Liver (tissue), 9 donors: ENCODE measurements around the gene LNPK. TPM values are rescaled to one million over a fixed set of nuclear protein-coding genes. Genes with fewer than 3 reads are reported as not detected.

Experiments
- DNase-seq: peaks from one replicate; pipeline ENCODE4 v3.0.0-alpha.2; 2017; ENCODE audit warnings: low spot score
- H3K27ac ChIP-seq, 2 donors: one replicate each; pipeline ENCODE4 v1.7.0; 2013; ENCODE audit warnings: inconsistent platforms in 2 of 2, low read length in 2 of 2, control low read depth in 1 of 2, low read depth in 1 of 2, mild to moderate bottlenecking in 1 of 2
- H3K27me3 ChIP-seq, 4 donors: one replicate each; pipeline versions ENCODE4 v1.6.1 to v1.7.0; 2013; ENCODE audit warnings: low read length in 3 of 4, inconsistent platforms in 1 of 4, mild to moderate bottlenecking in 1 of 4, moderate library complexity in 1 of 4; ENCODE audit not compliant: control insufficient read depth in 4 of 4, insufficient read depth in 4 of 4
- H3K36me3 ChIP-seq, 4 donors: one replicate each; pipeline versions ENCODE4 v1.6.1 to v1.7.0; 2013; ENCODE audit warnings: low read length in 3 of 4, mild to moderate bottlenecking in 3 of 4, low read depth in 1 of 4, moderate library complexity in 1 of 4; ENCODE audit not compliant: control insufficient read depth in 4 of 4, insufficient read depth in 3 of 4
- H3K4me1 ChIP-seq, 4 donors: one replicate each; pipeline versions ENCODE4 v1.6.1 to v1.7.0; 2013; ENCODE audit warnings: low read length in 3 of 4, mild to moderate bottlenecking in 3 of 4, moderate library complexity in 1 of 4; ENCODE audit not compliant: control insufficient read depth in 4 of 4, insufficient read depth in 4 of 4
- H3K4me3 ChIP-seq, 3 donors: one replicate each; pipeline versions ENCODE4 v1.6.1 to v1.7.0; 2013; ENCODE audit warnings: low read length in 3 of 3, control low read depth in 1 of 3, low read depth in 1 of 3, mild to moderate bottlenecking in 1 of 3
- H3K9ac ChIP-seq, 2 donors: one replicate each; pipeline ENCODE4 v1.7.0; 2013; ENCODE audit warnings: low read length in 2 of 2, mild to moderate bottlenecking in 2 of 2, moderate library complexity in 2 of 2, control low read depth in 1 of 2, low read depth in 1 of 2
- H3K9me3 ChIP-seq, 4 donors: one replicate each; pipeline versions ENCODE4 v1.6.1 to v1.7.0; 2013; ENCODE audit warnings: low read length in 3 of 4; ENCODE audit not compliant: control insufficient read depth in 4 of 4
- EGR1 ChIP-seq, 2 donors: IDR thresholded peaks; 2 replicates each; pipeline ENCODE4 v1.6.1; 2016 to 2018; ENCODE audit warnings: antibody characterized with exemption in 2 of 2, low read depth in 2 of 2
- FOXA2 ChIP-seq: IDR thresholded peaks from 2 replicates; pipeline ENCODE4 v1.6.1; 2016; ENCODE audit warnings: antibody characterized with exemption
- GABPA ChIP-seq, 2 donors: IDR thresholded peaks in 1 of 2; conservative IDR thresholded peaks in 1 of 2; 2 replicates each; pipeline ENCODE4 v1.6.1; 2016; ENCODE audit warnings: antibody characterized with exemption in 2 of 2, mild to moderate bottlenecking in 1 of 2, moderate library complexity in 1 of 2
- HNF4A ChIP-seq, 2 donors: conservative IDR thresholded peaks; 2 replicates each; pipeline ENCODE4 v1.6.1; 2016; ENCODE audit warnings: antibody characterized with exemption in 2 of 2, mild to moderate bottlenecking in 2 of 2
- HNF4G ChIP-seq: IDR thresholded peaks from 2 replicates; pipeline ENCODE4 v1.6.1; 2016; ENCODE audit warnings: antibody characterized with exemption
- JUND ChIP-seq, 2 donors: IDR thresholded peaks; 2 replicates each; pipeline ENCODE4 v1.6.1; 2016; ENCODE audit warnings: antibody characterized with exemption in 2 of 2
- NR2F2 ChIP-seq: IDR thresholded peaks from 2 replicates; pipeline ENCODE4 v1.6.1; 2016; ENCODE audit warnings: antibody characterized with exemption
- RAD21 ChIP-seq, 2 donors: IDR thresholded peaks; 2 replicates each; pipeline ENCODE4 v1.6.1; 2016; ENCODE audit warnings: antibody characterized with exemption in 2 of 2, mild to moderate bottlenecking in 2 of 2
- RXRA ChIP-seq, 2 donors: IDR thresholded peaks; 2 replicates each; pipeline ENCODE4 v1.6.1; 2017 to 2018; ENCODE audit warnings: antibody characterized with exemption in 2 of 2, mild to moderate bottlenecking in 1 of 2
- SP1 ChIP-seq: IDR thresholded peaks from 2 replicates; pipeline ENCODE4 v1.6.1; 2018; ENCODE audit warnings: antibody characterized with exemption, mild to moderate bottlenecking
- YY1 ChIP-seq: IDR thresholded peaks from 2 replicates; pipeline ENCODE4 v1.6.1; 2016; ENCODE audit warnings: antibody characterized with exemption, mild to moderate bottlenecking
- WGBS: extraction: QIAGEN DNeasy Blood & Tissue Kit; methylation state at CpG from one replicate; pipeline ENCODE4 v1.1.7; 2013; 5-methylcytosine and 5-hydroxymethylcytosine counted together
- polyA plus RNA-seq, 2 donors: library from polyadenylated mRNA; stranded (reverse) in 1 of 2; unstranded in 1 of 2; fragments of 200-250 nt in 1 of 2; fragments of >200 nt in 1 of 2; fragmentation: Nextera tagmentation in 1 of 2; extraction: Ambion mirVana in 1 of 2; gene quantifications; one replicate each; pipeline versions ENCODE4 v1.2.1 to v1.2.3, GENCODE V29; 2013 to 2015
- total RNA-seq, 2 donors: library from RNA; depleted of rRNA; stranded (reverse); fragments of >200 nt; gene quantifications; one replicate each; pipeline ENCODE4 v1.2.3, GENCODE V29; 2014
- TF ChIP-seq, protein P1 (sequence below): IDR thresholded peaks from 2 replicates; pipeline ENCODE4 v1.6.1; 2016; ENCODE audit warnings: antibody characterized with exemption
- TF ChIP-seq, protein P2 (sequence below): IDR thresholded peaks from 2 replicates; pipeline ENCODE4 v1.6.1; 2016; ENCODE audit warnings: antibody characterized with exemption, mild to moderate bottlenecking
- TF ChIP-seq, protein P3 (sequence below): IDR thresholded peaks from 2 replicates; pipeline ENCODE4 v1.6.1; 2016; ENCODE audit warnings: antibody characterized with exemption
- TF ChIP-seq, protein P4 (sequence below): fragments of 150-350 bp; IDR thresholded peaks from 2 replicates; pipeline ENCODE4 v1.5.1; 2017; ENCODE audit warnings: improper control_type of control experiment, low read depth, low read length; ENCODE audit not compliant: missing input control
- donor health status: healthy.
- donor health status: healthy.
- donor health status: healthy.
- donor health status: healthy.
- donor health status: healthy.

LNPK gene
- total and polyA plus RNA-seq, 4 donors: 5.5 to 25.2 (median 11.5) TPM

DNA sequence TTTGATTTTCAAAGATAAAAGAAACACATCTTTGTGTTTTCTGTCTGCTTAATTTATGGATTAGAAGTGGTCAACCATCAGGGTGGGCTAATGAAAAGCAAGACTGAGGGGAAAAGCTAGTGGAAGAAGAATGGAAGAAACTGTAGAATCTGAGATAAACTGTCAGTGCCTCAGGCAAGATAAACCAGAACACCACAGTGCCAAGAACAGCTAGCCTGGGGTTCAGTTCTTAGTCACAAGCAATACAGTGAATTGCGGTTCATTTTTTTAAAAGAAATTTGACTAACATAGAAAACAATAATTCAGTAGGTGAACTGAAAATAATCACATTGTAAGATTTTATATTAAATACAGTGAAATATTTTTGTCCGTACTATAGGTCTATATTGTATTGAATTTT lies 22.0 kb upstream of the LNPK start:
- H3K27me3 ChIP-seq: peaks cover 0 to 2% (median 0%) of the 10 kb centered on the region in 4 donors
- H3K9ac ChIP-seq: no peak overlapping the region
- no peak overlapping the region for H3K4me3 ChIP-seq
- H3K4me1 ChIP-seq: no peaks in the 10 kb centered on the region
- H3K9me3 ChIP-seq: no peaks in the 10 kb centered on the region
- WGBS: 87% methylated on average over 2 of the region's 2 CpGs
- no peak overlapping the region for H3K27ac ChIP-seq
- DNase-seq: no peak
- TF ChIP-seq, protein P1, sequence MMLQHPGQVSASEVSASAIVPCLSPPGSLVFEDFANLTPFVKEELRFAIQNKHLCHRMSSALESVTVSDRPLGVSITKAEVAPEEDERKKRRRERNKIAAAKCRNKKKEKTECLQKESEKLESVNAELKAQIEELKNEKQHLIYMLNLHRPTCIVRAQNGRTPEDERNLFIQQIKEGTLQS: no peak
- TF ChIP-seq EGR1 (IDR thresholded peaks at IDR 0.05; ENCODE audit: low read depth in 2 of 2): no peak
- TF ChIP-seq, protein P2, sequence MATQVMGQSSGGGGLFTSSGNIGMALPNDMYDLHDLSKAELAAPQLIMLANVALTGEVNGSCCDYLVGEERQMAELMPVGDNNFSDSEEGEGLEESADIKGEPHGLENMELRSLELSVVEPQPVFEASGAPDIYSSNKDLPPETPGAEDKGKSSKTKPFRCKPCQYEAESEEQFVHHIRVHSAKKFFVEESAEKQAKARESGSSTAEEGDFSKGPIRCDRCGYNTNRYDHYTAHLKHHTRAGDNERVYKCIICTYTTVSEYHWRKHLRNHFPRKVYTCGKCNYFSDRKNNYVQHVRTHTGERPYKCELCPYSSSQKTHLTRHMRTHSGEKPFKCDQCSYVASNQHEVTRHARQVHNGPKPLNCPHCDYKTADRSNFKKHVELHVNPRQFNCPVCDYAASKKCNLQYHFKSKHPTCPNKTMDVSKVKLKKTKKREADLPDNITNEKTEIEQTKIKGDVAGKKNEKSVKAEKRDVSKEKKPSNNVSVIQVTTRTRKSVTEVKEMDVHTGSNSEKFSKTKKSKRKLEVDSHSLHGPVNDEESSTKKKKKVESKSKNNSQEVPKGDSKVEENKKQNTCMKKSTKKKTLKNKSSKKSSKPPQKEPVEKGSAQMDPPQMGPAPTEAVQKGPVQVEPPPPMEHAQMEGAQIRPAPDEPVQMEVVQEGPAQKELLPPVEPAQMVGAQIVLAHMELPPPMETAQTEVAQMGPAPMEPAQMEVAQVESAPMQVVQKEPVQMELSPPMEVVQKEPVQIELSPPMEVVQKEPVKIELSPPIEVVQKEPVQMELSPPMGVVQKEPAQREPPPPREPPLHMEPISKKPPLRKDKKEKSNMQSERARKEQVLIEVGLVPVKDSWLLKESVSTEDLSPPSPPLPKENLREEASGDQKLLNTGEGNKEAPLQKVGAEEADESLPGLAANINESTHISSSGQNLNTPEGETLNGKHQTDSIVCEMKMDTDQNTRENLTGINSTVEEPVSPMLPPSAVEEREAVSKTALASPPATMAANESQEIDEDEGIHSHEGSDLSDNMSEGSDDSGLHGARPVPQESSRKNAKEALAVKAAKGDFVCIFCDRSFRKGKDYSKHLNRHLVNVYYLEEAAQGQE: no peak
- TF ChIP-seq FOXA2: no peak
- TF ChIP-seq, protein P3, sequence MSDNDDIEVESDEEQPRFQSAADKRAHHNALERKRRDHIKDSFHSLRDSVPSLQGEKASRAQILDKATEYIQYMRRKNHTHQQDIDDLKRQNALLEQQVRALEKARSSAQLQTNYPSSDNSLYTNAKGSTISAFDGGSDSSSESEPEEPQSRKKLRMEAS: no peak
- TF ChIP-seq YY1: no peak
- no peak for TF ChIP-seq JUND (IDR thresholded peaks at IDR 0.05)
- no peak for TF ChIP-seq RXRA (IDR thresholded peaks at IDR 0.05)
- TF ChIP-seq, protein P4, sequence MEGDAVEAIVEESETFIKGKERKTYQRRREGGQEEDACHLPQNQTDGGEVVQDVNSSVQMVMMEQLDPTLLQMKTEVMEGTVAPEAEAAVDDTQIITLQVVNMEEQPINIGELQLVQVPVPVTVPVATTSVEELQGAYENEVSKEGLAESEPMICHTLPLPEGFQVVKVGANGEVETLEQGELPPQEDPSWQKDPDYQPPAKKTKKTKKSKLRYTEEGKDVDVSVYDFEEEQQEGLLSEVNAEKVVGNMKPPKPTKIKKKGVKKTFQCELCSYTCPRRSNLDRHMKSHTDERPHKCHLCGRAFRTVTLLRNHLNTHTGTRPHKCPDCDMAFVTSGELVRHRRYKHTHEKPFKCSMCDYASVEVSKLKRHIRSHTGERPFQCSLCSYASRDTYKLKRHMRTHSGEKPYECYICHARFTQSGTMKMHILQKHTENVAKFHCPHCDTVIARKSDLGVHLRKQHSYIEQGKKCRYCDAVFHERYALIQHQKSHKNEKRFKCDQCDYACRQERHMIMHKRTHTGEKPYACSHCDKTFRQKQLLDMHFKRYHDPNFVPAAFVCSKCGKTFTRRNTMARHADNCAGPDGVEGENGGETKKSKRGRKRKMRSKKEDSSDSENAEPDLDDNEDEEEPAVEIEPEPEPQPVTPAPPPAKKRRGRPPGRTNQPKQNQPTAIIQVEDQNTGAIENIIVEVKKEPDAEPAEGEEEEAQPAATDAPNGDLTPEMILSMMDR: no peak
- no peak for TF ChIP-seq HNF4A (conservative IDR thresholded peaks at IDR 0.05)
- TF ChIP-seq RAD21 (IDR thresholded peaks at IDR 0.05): no peak
- TF ChIP-seq SP1: no peak
- TF ChIP-seq NR2F2: no peak
- H3K36me3 ChIP-seq: no peaks in the 10 kb centered on the region

DNA sequence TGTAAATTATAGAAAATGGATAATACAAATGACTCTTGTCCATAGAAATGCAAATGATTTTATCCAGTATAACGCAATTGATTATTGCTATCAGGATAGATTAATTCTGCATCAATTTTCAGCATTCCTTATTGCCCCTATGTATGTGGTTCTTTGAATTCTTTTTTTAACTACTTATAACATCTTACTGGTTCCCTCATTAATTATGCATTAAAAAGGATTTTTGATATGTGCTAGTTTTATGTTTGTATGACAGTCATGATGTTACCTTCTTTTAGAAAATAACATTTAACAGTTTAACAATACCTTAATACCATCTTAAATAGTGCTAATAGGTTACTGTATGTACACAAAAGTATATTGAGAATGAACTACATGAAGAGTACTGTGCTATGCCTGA lies 20.0 kb upstream of the LNPK start:
- no peak for DNase-seq
- H3K4me1 ChIP-seq: no peaks in the 10 kb centered on the region
- TF ChIP-seq FOXA2: no peak
- no peak for TF ChIP-seq RXRA (IDR thresholded peaks at IDR 0.05)
- TF ChIP-seq HNF4A (conservative IDR thresholded peaks at IDR 0.05): no peak
- no peak for TF ChIP-seq HNF4G
- no peak for TF ChIP-seq GABPA (IDR thresholded peaks at IDR 0.05 in 1 of 2, conservative IDR thresholded peaks at IDR 0.05 in 1 of 2)
- 96% methylated on average over 1 of the region's 1 CpG for WGBS
- H3K27ac ChIP-seq: no peak overlapping the region
- no peaks in the 10 kb centered on the region for H3K9me3 ChIP-seq
- H3K9ac ChIP-seq: no peak overlapping the region
- H3K36me3 ChIP-seq: no peaks in the 10 kb centered on the region
- H3K4me3 ChIP-seq: no peak overlapping the region
- no peaks in the 10 kb centered on the region for H3K27me3 ChIP-seq
